Measurements from ENCODE around the gene APOA5. TPM values are rescaled to one million over a fixed set of nuclear protein-coding genes. Genes with fewer than 3 reads are reported as not detected.
A peak's percentile ranks its signal among the peaks of the same experiment; 100 is the strongest.

The APOA5 gene
- total and polyA plus RNA-seq, 2 of the 13 experiments (the other 11 are each of a cell fraction or from before 2014, with no cell fraction given) = 44.0 to 49.1 TPM

DNA sequence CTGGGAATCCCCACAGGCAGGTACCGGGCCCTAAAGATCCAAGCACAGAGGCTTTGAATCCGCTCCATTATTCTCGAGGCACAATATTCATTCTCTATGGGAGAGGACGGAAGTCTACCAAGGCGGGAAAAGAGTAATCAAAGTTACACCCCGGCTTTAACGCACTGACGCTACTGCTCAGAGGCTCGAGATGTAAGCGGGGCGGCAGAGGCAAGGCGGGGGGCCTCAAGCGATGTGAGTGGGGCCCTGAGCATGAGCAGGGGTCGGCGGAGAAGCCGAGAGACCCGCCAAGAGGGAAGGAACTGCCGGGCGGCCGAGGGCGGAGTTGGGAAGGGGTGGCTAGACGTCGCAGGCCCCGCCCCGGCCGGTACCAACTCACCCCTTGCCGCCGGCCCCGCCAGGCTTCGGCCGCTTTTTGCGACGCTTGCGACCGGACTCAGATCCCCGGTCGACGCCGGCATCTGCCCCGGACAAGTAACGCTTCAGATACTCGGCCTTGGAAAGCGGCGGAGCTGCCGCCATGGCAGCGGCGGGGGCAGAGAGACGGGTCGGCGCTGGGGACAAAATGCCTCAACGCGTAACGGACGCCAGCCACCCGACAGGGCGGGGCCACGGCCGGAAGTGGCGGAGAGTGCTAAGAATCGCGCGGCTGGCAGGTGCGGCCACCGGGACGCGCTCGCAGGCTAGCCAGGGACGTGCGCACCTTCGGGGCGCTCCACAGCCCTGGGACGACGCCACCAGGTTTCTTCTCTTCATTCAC lies 19.1 kb downstream of the APOA5 start, which contains the start of gene BUD13 (continued):
- TF ChIP-seq, protein P1, sequence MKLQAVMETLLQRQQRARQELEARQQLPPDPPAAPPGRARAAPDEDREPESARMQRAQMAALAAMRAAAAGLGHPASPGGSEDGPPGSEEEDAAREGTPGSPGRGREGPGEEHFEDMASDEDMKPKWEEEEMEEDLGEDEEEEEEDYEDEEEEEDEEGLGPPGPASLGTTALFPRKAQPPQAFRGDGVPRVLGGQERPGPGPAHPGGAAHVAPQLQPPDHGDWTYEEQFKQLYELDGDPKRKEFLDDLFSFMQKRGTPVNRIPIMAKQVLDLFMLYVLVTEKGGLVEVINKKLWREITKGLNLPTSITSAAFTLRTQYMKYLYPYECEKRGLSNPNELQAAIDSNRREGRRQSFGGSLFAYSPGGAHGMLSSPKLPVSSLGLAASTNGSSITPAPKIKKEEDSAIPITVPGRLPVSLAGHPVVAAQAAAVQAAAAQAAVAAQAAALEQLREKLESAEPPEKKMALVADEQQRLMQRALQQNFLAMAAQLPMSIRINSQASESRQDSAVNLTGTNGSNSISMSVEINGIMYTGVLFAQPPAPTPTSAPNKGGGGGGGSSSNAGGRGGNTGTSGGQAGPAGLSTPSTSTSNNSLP (IDR thresholded peaks at IDR 0.05; ENCODE audit: low read depth, low read length) = no peak
- TF ChIP-seq ZNF629 (CRISPR knock-in tag; conservative IDR thresholded peaks at IDR 0.05) (peak; percentile 44), ZMYM2 (CRISPR knock-in tag; IDR thresholded peaks at IDR 0.05) (peak; percentile 64; the same call in 1 of the 2 replicates), ZNF382 (CRISPR knock-in tag; IDR thresholded peaks at IDR 0.05; ENCODE audit: borderline replicate concordance) (no peak), NCOR1 (IDR thresholded peaks at IDR 0.05; ENCODE audit: borderline replicate concordance, low read length) (no peak; the same call in 1 of the 2 replicates), WIZ (CRISPR knock-in tag; IDR thresholded peaks at IDR 0.05) (peak; percentile 36; the same call in 1 of the 2 replicates), MBNL3 (CRISPR knock-in tag; conservative IDR thresholded peaks at IDR 0.05) (no peak), TBX2 (CRISPR knock-in tag; IDR thresholded peaks at IDR 0.05; ENCODE audit: borderline replicate concordance) (peak; percentile 96), EEA1 (CRISPR knock-in tag; IDR thresholded peaks at IDR 0.05; ENCODE audit: borderline replicate concordance) (peak; percentile 38; the same call in 1 of the 2 replicates), TSC22D2 (CRISPR knock-in tag; IDR thresholded peaks at IDR 0.05; ENCODE audit: borderline replicate concordance) (peak; percentile 85; the same call in 1 of the 2 replicates)
- TF ChIP-seq, protein P2, sequence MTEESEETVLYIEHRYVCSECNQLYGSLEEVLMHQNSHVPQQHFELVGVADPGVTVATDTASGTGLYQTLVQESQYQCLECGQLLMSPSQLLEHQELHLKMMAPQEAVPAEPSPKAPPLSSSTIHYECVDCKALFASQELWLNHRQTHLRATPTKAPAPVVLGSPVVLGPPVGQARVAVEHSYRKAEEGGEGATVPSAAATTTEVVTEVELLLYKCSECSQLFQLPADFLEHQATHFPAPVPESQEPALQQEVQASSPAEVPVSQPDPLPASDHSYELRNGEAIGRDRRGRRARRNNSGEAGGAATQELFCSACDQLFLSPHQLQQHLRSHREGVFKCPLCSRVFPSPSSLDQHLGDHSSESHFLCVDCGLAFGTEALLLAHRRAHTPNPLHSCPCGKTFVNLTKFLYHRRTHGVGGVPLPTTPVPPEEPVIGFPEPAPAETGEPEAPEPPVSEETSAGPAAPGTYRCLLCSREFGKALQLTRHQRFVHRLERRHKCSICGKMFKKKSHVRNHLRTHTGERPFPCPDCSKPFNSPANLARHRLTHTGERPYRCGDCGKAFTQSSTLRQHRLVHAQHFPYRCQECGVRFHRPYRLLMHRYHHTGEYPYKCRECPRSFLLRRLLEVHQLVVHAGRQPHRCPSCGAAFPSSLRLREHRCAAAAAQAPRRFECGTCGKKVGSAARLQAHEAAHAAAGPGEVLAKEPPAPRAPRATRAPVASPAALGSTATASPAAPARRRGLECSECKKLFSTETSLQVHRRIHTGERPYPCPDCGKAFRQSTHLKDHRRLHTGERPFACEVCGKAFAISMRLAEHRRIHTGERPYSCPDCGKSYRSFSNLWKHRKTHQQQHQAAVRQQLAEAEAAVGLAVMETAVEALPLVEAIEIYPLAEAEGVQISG (CRISPR knock-in tag; IDR thresholded peaks at IDR 0.05) = peak; percentile 94
- TF ChIP-seq, protein P3, sequence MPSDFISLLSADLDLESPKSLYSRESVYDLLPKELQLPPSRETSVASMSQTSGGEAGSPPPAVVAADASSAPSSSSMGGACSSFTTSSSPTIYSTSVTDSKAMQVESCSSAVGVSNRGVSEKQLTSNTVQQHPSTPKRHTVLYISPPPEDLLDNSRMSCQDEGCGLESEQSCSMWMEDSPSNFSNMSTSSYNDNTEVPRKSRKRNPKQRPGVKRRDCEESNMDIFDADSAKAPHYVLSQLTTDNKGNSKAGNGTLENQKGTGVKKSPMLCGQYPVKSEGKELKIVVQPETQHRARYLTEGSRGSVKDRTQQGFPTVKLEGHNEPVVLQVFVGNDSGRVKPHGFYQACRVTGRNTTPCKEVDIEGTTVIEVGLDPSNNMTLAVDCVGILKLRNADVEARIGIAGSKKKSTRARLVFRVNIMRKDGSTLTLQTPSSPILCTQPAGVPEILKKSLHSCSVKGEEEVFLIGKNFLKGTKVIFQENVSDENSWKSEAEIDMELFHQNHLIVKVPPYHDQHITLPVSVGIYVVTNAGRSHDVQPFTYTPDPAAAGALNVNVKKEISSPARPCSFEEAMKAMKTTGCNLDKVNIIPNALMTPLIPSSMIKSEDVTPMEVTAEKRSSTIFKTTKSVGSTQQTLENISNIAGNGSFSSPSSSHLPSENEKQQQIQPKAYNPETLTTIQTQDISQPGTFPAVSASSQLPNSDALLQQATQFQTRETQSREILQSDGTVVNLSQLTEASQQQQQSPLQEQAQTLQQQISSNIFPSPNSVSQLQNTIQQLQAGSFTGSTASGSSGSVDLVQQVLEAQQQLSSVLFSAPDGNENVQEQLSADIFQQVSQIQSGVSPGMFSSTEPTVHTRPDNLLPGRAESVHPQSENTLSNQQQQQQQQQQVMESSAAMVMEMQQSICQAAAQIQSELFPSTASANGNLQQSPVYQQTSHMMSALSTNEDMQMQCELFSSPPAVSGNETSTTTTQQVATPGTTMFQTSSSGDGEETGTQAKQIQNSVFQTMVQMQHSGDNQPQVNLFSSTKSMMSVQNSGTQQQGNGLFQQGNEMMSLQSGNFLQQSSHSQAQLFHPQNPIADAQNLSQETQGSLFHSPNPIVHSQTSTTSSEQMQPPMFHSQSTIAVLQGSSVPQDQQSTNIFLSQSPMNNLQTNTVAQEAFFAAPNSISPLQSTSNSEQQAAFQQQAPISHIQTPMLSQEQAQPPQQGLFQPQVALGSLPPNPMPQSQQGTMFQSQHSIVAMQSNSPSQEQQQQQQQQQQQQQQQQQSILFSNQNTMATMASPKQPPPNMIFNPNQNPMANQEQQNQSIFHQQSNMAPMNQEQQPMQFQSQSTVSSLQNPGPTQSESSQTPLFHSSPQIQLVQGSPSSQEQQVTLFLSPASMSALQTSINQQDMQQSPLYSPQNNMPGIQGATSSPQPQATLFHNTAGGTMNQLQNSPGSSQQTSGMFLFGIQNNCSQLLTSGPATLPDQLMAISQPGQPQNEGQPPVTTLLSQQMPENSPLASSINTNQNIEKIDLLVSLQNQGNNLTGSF (CRISPR knock-in tag; IDR thresholded peaks at IDR 0.05) = peak; percentile 61

Data from HepG2 (cell line).